Neuronal stem cell (in vitro differentiated cells): Measurements from ENCODE around the gene HSPD1. TPM values are rescaled to one million over a fixed set of nuclear protein-coding genes. Genes with fewer than 3 reads are reported as not detected.
A peak's percentile ranks its signal among the peaks of the same experiment; 100 is the strongest.

Source experiments
- DNase-seq: peaks from one replicate; pipeline ENCODE4 v3.0.0-alpha.2; 2013; ENCODE audit warnings: low spot score
- H2AFZ ChIP-seq: one replicate; pipeline ENCODE4 v1.6.1; 2013; ENCODE audit warnings: mild to moderate bottlenecking, low read length, inconsistent platforms
- H2AK5ac ChIP-seq: 2 replicates; pipeline ENCODE4 v1.6.1; 2013; ENCODE audit warnings: low read depth, mild to moderate bottlenecking, inconsistent platforms, low read length, moderate library complexity, mixed read lengths
- H2BK120ac ChIP-seq: 2 replicates; pipeline ENCODE4 v1.6.1; 2013; ENCODE audit warnings: low read depth, mild to moderate bottlenecking, inconsistent platforms, low read length, moderate library complexity, mixed read lengths
- H2BK12ac ChIP-seq: one replicate; pipeline ENCODE4 v1.6.1; 2013; ENCODE audit warnings: low read length, inconsistent platforms
- H2BK15ac ChIP-seq: 2 replicates; pipeline ENCODE4 v1.6.1; 2013; ENCODE audit warnings: mild to moderate bottlenecking, low read length, inconsistent platforms, mixed read lengths
- H2BK5ac ChIP-seq: one replicate; pipeline ENCODE4 v1.6.1; 2013; ENCODE audit warnings: inconsistent platforms, mild to moderate bottlenecking, low read length, moderate library complexity
- H3K14ac ChIP-seq: one replicate; pipeline ENCODE4 v1.6.1; 2013; ENCODE audit warnings: low read length, inconsistent platforms
- H3K18ac ChIP-seq: 2 replicates; pipeline ENCODE4 v1.6.1; 2013; ENCODE audit warnings: low read length, inconsistent platforms
- H3K23ac ChIP-seq: 2 replicates; pipeline ENCODE4 v1.6.1; 2013; ENCODE audit warnings: low read depth, mild to moderate bottlenecking, mixed read lengths, low read length, inconsistent platforms; ENCODE audit not compliant: poor library complexity
- H3K27ac ChIP-seq: replicated peaks from 3 replicates; pipeline ENCODE4 v1.5.1; 2013; ENCODE audit warnings: low read length, inconsistent platforms
- H3K27me3 ChIP-seq, 3 experiments: 2 replicates each; pipeline ENCODE4 v1.6.1; 2013; ENCODE audit warnings: low read length in 3 of 3, mild to moderate bottlenecking in 2 of 3, inconsistent platforms in 1 of 3, low read depth in 1 of 3, mixed read lengths in 1 of 3, moderate library complexity in 1 of 3; ENCODE audit not compliant: control insufficient read depth in 3 of 3, insufficient read depth in 3 of 3
- H3K36me3 ChIP-seq, 2 donors: replicated peaks in 1 of 2; 2 replicates each; pipeline ENCODE4 v1.6.1; 2013; ENCODE audit warnings: low read length in 2 of 2; ENCODE audit not compliant: control insufficient read depth in 2 of 2, insufficient read depth in 2 of 2
- H3K4ac ChIP-seq: 2 replicates; pipeline ENCODE4 v1.6.1; 2013; ENCODE audit warnings: inconsistent platforms, mild to moderate bottlenecking, low read length, moderate library complexity
- H3K4me1 ChIP-seq, 2 donors: 1 replicate in 1 of 2; 2 replicates in 1 of 2; pipeline ENCODE4 v1.6.1; 2013; ENCODE audit warnings: low read length in 2 of 2, low read depth in 1 of 2; ENCODE audit not compliant: control insufficient read depth in 2 of 2, insufficient read depth in 1 of 2
- H3K4me2 ChIP-seq: one replicate; pipeline ENCODE4 v1.6.1; 2013; ENCODE audit warnings: mild to moderate bottlenecking, low read length, inconsistent platforms; ENCODE audit not compliant: insufficient read depth, poor library complexity, severe bottlenecking
- H3K4me3 ChIP-seq, 2 donors: 2 replicates each; pipeline ENCODE4 v1.5.1; 2013; ENCODE audit warnings: low read length in 2 of 2, mild to moderate bottlenecking in 2 of 2, inconsistent platforms in 1 of 2, moderate library complexity in 1 of 2
- H3K79me1 ChIP-seq: one replicate; pipeline ENCODE4 v1.6.1; 2013; ENCODE audit warnings: low read depth, mild to moderate bottlenecking, inconsistent platforms, low read length, moderate library complexity
- H3K9ac ChIP-seq: one replicate; pipeline ENCODE4 v1.6.1; 2013; ENCODE audit warnings: mild to moderate bottlenecking, low read depth, low read length, inconsistent platforms; ENCODE audit not compliant: poor library complexity
- H3K9me3 ChIP-seq, 2 donors: replicated peaks in 1 of 2; 2 replicates each; pipeline versions ENCODE3 to v1.6.1; 2013; ENCODE audit warnings: low read length in 2 of 2, mild to moderate bottlenecking in 2 of 2, inconsistent platforms in 1 of 2, low read depth in 1 of 2, mixed read lengths in 1 of 2, moderate library complexity in 1 of 2; ENCODE audit not compliant: control insufficient read depth in 2 of 2, insufficient read depth in 1 of 2
- H4K8ac ChIP-seq: one replicate; pipeline ENCODE4 v1.6.1; 2013; ENCODE audit warnings: low read depth, mild to moderate bottlenecking, inconsistent platforms, low read length, moderate library complexity
- H4K91ac ChIP-seq: one replicate; pipeline ENCODE4 v1.6.1; 2013; ENCODE audit warnings: low read length, low read depth, mild to moderate bottlenecking, inconsistent platforms; ENCODE audit not compliant: poor library complexity
- WGBS, 2 donors: extraction: QIAGEN DNeasy Blood & Tissue Kit; methylation state at CpG; one replicate each; pipeline ENCODE4 v1.1.7; 2013; ENCODE audit warnings: missing lambda C conversion rate in 2 of 2, mixed read lengths in 1 of 2; ENCODE audit not compliant: insufficient read length in 2 of 2, insufficient replicate concordance in 1 of 2; ENCODE audit errors: extremely low coverage in 2 of 2; 5-methylcytosine and 5-hydroxymethylcytosine counted together
- polyA plus RNA-seq, 2 experiments: library from polyadenylated mRNA; stranded (reverse); fragments of 200-250 nt; gene quantifications; one replicate each; pipeline ENCODE4 v1.2.3, GENCODE V29; 2013

The HSPD1 gene
- 275 TPM for polyA plus RNA-seq (2013, experiment 1 of 2)
- polyA plus RNA-seq (2013, experiment 2 of 2) = 271 TPM

- no peak within 1 kb of the TSS for H2BK12ac ChIP-seq
- H3K4me1 ChIP-seq = peaks cover 0 to 20% of the 10 kb centered on the region in 2 donors
- H2BK15ac ChIP-seq = no peak within 1 kb of the TSS
- peak within 1 kb of the TSS; percentile 95 for H3K18ac ChIP-seq
- peaks cover 0 to 3% of the 10 kb centered on the region in 2 donors for H3K9me3 ChIP-seq
- peaks cover 3% of the 10 kb centered on the region for H3K79me1 ChIP-seq
- peak within 1 kb of the TSS; percentile 97 for H2BK5ac ChIP-seq
- peak within 1 kb of the TSS; percentile 99 for H3K23ac ChIP-seq
- WGBS, 2 donors = no CpG with 5 or more reads among the region's 104 CpGs
- H3K4me3 ChIP-seq = peak within 1 kb of the TSS; percentile 83 to 93
- peak within 1 kb of the TSS; percentile 16 for H2BK120ac ChIP-seq
- H2AK5ac ChIP-seq = peak within 1 kb of the TSS; percentile 25
- DNase-seq = peak; percentile 99
- no peak within 1 kb of the TSS for H3K4ac ChIP-seq
- peak within 1 kb of the TSS; percentile 85 for H2AFZ ChIP-seq
- peak within 1 kb of the TSS; percentile 86 for H3K9ac ChIP-seq
- H3K27me3 ChIP-seq = no peaks in the 10 kb centered on the region
- H4K8ac ChIP-seq = no peak within 1 kb of the TSS
- H3K14ac ChIP-seq = peak within 1 kb of the TSS; percentile 77
- peak within 1 kb of the TSS; percentile 75 for H3K4me2 ChIP-seq
- H4K91ac ChIP-seq = peak within 1 kb of the TSS; percentile 82
- peaks cover 20 to 75% of the 10 kb centered on the region in 2 donors for H3K36me3 ChIP-seq
- peak within 1 kb of the TSS; percentile 99 for H3K27ac ChIP-seq
Observed at GRCh38 chr2:197499594-197500502, at the start of gene HSPD1, which contains the start of gene HSPE1. Gene HSPD1, minus strand, starts transcription at chr2:197499840. Its CDS starts 992 bp downstream, at chr2:197498848. Gene HSPE1, plus strand, starts transcription at chr2:197500379. Its CDS starts 58 bp downstream, at chr2:197500437.

GRCh38 chr2:197548582-197548981 is 48.9 kb upstream of the HSPD1 start:
- H2BK12ac ChIP-seq = no peak overlapping the region
- WGBS, 2 donors = 100% methylated on average over 1 of the region's 5 CpGs; no CpG with 5 or more reads in 1 of the 2 donors
- no peak overlapping the region for H3K27ac ChIP-seq
- no peak overlapping the region for H3K4ac ChIP-seq
- H2BK5ac ChIP-seq = no peak overlapping the region
- H2BK15ac ChIP-seq = no peak overlapping the region
- H3K18ac ChIP-seq = no peak overlapping the region
- H3K9me3 ChIP-seq = peaks cover 0 to 6% of the 10 kb centered on the region in 2 donors
- no peak overlapping the region for H2AFZ ChIP-seq
- H3K36me3 ChIP-seq = peaks cover 3 to 96% of the 10 kb centered on the region in 2 donors
- no peak overlapping the region for H3K4me2 ChIP-seq
- H3K14ac ChIP-seq = no peak overlapping the region
- no peak for DNase-seq
- no peak overlapping the region for H3K9ac ChIP-seq
- no peak overlapping the region for H2AK5ac ChIP-seq
- no peak overlapping the region for H3K23ac ChIP-seq
- no peaks in the 10 kb centered on the region for H3K4me1 ChIP-seq
- no peak overlapping the region for H4K91ac ChIP-seq
- H3K79me1 ChIP-seq = no peaks in the 10 kb centered on the region
- H4K8ac ChIP-seq = no peak overlapping the region
- H2BK120ac ChIP-seq = no peak overlapping the region
- no peaks in the 10 kb centered on the region for H3K27me3 ChIP-seq
- no peak overlapping the region for H3K4me3 ChIP-seq

- no peak overlapping the region for H3K4me3 ChIP-seq
- H4K8ac ChIP-seq = no peak overlapping the region
- H3K36me3 ChIP-seq = peaks cover 6 to 97% of the 10 kb centered on the region in 2 donors
- no peaks in the 10 kb centered on the region for H3K4me1 ChIP-seq
- no peak overlapping the region for H3K14ac ChIP-seq
- H2AFZ ChIP-seq = no peak overlapping the region
- no peaks in the 10 kb centered on the region for H3K27me3 ChIP-seq
- DNase-seq = no peak
- H3K79me1 ChIP-seq = no peaks in the 10 kb centered on the region
- no peak overlapping the region for H3K4me2 ChIP-seq
- H3K9ac ChIP-seq = no peak overlapping the region
- H2BK120ac ChIP-seq = no peak overlapping the region
- no peak overlapping the region for H2BK15ac ChIP-seq
- H3K9me3 ChIP-seq = peaks cover 0 to 6% of the 10 kb centered on the region in 2 donors
- H2AK5ac ChIP-seq = no peak overlapping the region
- H3K18ac ChIP-seq = no peak overlapping the region
- H3K4ac ChIP-seq = no peak overlapping the region
- H4K91ac ChIP-seq = no peak overlapping the region
- H2BK5ac ChIP-seq = no peak overlapping the region
- no peak overlapping the region for H3K27ac ChIP-seq
- no peak overlapping the region for H2BK12ac ChIP-seq
- no peak overlapping the region for H3K23ac ChIP-seq
- no CpG with 5 or more reads among the region's 5 CpGs for WGBS, 2 donors
Observed at GRCh38 chr2:197547163-197547900, 47.7 kb upstream of the HSPD1 start.
